Motor neuron (in vitro differentiated cells): ENCODE results near the gene RECQL5. TPM values are rescaled to one million over a fixed set of nuclear protein-coding genes. Genes with fewer than 3 reads are reported as not detected.

Source experiments
- ATAC-seq, 8 experiments: fragments of 200-7000 bp; cut with Tn5 transposase; replicated peaks in 6 of 8; 2 replicates each; pipeline ENCODE4 v1.8.0; 2021; ENCODE audit warnings: mild to moderate bottlenecking in 8 of 8, moderate library complexity in 8 of 8
- H3K27ac ChIP-seq, 2 donors: fragments of 250-450 bp; sonication (Bioruptor Pico); 2 replicates each; pipeline ENCODE4 v1.9.0; 2021; ENCODE audit warnings: antibody characterized with exemption in 2 of 2, mild to moderate bottlenecking in 2 of 2, moderate library complexity in 1 of 2
- H3K4me1 ChIP-seq, 2 donors: fragments of 250-450 bp; sonication (Bioruptor Pico); replicated peaks in 1 of 2; 2 replicates each; pipeline ENCODE4 v1.6.1; 2021; ENCODE audit warnings: antibody characterized with exemption in 2 of 2, mild to moderate bottlenecking in 2 of 2, moderate library complexity in 1 of 2
- H3K4me3 ChIP-seq, 5 donors: fragments of 250-450 bp; sonication (Bioruptor Pico); 2 replicates each; pipeline ENCODE4 v1.9.0; 2021; ENCODE audit warnings: antibody characterized with exemption in 5 of 5, mild to moderate bottlenecking in 5 of 5, moderate library complexity in 4 of 5
- WGBS, 10 experiments: fragments of 450-650 bp; shearing (Covaris generic); methylation state at CpG; one replicate each; pipeline ENCODE4 v1.0.0; 2022; 5-methylcytosine and 5-hydroxymethylcytosine counted together
- in situ Hi-C, 9 experiments: fragments of 400-800 bp; cut with MboI; loops; one replicate each; pipeline ENCODE4 v1.15.0; 2021; ENCODE audit warnings: low sequenced_read_pairs in 9 of 9, low pct_unique_long_range_greater_than_20kb in 2 of 9; ENCODE audit not compliant: unreplicated experiment in 9 of 9
- total RNA-seq, 8 experiments: library from RNA; unstranded; fragments of 300-600 nt; gene quantifications; 2 replicates each; pipeline versions ENCODE4 v1.2.3 to v1.2.4, GENCODE V29; 2022

RECQL5 gene
- total RNA-seq, 8 experiments from 2014 or later, result 12.6 to 58.3 (median 22.8) TPM

DNA sequence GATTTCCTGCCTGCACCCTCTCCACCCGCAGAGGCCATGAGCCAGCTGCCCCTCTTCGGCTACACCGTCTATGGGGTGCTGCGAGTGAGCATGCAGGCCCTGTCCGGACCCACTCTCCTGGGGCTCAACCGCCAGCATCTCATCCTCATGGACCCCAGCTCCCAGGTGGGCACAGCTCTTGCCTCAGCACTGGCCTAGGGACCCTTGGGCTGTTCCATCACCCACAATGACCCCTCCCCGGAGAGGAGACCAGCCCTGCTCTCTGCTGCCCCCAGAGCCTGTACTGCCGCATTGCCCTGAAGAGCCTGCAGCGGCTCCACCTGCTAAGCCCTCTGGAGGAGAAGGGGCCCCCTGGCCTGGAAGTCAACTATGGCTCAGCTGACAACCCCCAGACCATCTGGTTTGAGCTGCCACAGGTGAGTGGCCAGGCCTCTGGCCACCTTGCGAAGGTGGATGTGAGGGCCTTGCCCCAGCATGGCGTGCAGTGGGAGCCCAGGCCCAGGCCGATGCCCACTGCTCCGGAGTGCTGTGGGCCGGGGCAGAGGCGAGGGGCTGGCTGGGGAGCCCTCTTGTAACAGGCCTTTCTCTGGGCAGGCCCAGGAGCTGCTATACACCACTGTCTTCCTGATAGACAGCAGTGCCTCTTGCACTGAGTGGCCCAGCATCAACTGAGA is 41.0 kb downstream of the RECQL5 start:
- in situ Hi-C loops, result no loop called here
- peak; percentile 26 to 83 (median 53) for ATAC-seq
- H3K4me3 ChIP-seq, result no peak overlapping the region
- 0 to 40% methylated on average over 1 of the region's 15 CpGs; no CpG with 5 or more reads in 8 of the 10 experiments for WGBS, 10 experiments
- H3K27ac ChIP-seq, result no peak overlapping the region
- peaks cover 11 to 15% of the 10 kb centered on the region in 2 donors for H3K4me1 ChIP-seq

DNA sequence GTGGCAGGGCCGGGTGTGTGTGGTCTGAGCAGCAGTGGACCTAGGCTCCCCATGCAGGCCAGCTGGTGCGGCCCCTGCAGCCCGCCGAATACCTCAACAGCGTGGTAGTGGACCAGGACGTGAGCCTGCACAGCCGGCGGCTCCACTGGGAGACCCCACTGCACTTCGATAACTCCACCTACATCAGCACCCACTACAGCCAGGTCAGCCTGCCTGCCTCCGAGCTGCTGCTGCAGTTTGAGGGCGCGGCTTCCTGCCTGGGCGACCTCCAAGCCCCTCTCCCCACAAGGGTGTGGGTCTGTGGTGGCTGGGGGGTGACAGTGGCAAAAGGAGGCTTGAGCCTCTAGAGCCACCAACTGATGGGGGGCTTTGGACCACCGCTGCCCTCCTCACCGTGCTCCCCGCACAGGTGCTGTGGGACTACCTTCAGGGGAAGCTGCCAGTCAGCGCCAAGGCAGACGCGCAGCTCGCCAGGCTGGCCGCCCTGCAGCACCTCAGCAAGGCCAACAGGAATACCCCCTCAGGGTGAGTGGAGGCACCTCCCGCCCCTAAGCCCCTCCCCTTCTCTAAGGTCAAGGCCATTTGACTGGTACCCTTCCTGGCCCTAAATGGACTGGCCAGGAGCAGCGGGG is 42.1 kb downstream of the RECQL5 start:
- Histone ChIP-seq H3K4me3 (no peak overlapping the region), H3K27ac (no peak overlapping the region), H3K4me1 (peaks cover 11 to 15% of the 10 kb centered on the region in 2 donors)
- in situ Hi-C loops, result no loop called here
- WGBS, 10 experiments, result 71 to 90% (median 74%) methylated on average over 1 to 3 of the region's 23 CpGs; no CpG with 5 or more reads in 7 of the 10 experiments
- no peak for ATAC-seq

DNA sequence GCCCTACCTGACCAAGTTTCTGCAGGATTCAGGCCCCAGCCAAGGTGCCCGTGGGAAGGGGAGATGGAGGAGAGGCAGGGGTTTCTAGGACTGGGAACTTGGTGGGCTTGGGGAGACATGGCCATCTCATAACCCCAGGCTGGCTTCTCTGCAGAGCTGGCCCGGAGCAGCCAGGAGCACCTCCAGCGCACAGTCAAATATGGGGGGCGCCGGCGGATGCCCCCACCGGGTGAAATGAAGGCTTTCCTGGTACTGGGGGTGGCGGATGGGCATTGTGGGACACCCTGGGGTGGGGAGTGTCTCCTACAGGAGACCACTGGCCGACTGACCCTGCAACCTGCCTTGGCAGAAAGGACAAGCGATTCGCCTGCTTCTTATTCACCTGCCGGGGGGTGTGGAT is 42.9 kb downstream of the RECQL5 start:
- H3K4me3 ChIP-seq, result no peak overlapping the region
- no peak overlapping the region for H3K27ac ChIP-seq
- WGBS, 10 experiments, result 67% methylated on average over 7 of the region's 12 CpGs; no CpG with 5 or more reads in 9 of the 10 experiments
- ATAC-seq, result no peak
- peaks cover 11 to 15% of the 10 kb centered on the region in 2 donors for H3K4me1 ChIP-seq
- in situ Hi-C loops, result no loop called here

DNA sequence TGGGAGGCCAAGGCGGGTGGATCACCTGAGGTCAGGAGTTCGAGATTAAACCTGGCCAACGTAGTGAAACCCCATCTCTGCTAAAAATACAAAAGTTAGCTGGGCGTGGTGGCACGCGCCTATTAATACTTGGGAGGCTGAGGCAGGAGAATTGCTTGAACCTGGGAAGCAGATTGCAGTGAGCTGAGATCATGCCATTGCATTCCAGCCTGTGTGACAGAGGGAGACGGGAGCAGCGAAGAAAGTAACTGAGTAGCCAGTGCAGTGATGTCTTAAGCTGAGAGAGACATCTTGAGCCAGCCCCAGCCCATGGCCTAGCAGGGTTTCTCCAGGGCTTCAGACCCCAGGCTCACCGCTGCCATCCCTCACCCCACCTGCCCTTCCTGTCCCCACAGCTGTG is 43.6 kb downstream of the RECQL5 start:
- no peak for ATAC-seq
- WGBS, 10 experiments, result 65 to 95% (median 80%) methylated on average over 2 to 7 of the region's 9 CpGs; no CpG with 5 or more reads in 5 of the 10 experiments
- Histone ChIP-seq H3K4me1 (peaks cover 11 to 15% of the 10 kb centered on the region in 2 donors), H3K4me3 (no peak overlapping the region), H3K27ac (no peak overlapping the region)
- in situ Hi-C loops, result no loop called here

DNA sequence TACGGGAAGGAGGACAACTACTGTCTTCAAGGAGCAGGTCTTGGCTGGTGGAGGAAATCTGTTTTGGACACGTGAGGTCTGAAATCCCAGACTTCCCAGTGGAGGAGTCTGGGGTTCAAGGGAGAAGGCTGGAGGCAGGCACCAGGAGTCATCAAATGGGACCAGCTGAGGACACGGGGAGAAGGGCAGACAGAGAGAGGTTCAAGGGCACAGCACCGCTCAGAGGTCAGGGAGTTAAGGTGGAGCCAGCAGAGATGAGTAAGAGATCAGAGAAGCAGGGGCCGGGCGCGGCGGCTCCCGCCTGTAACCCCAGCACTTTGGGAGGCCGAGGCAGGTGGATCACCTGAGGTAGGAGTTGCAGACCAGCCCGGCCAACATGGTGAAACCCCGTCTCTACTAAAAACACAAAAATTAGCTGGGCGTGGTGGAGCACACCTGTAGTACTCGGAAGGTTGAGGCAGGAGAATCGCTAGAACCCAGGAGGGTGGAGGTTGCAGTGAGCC is 44.1 kb downstream of the RECQL5 start:
- H3K27ac ChIP-seq, result no peak overlapping the region
- no peak for ATAC-seq
- H3K4me3 ChIP-seq, result no peak overlapping the region
- peaks cover 11 to 15% of the 10 kb centered on the region in 2 donors for H3K4me1 ChIP-seq
- in situ Hi-C loops, result no loop called here
- WGBS, 10 experiments, result 79 to 100% (median 93%) methylated on average over 2 to 10 of the region's 15 CpGs; no CpG with 5 or more reads in 4 of the 10 experiments

DNA sequence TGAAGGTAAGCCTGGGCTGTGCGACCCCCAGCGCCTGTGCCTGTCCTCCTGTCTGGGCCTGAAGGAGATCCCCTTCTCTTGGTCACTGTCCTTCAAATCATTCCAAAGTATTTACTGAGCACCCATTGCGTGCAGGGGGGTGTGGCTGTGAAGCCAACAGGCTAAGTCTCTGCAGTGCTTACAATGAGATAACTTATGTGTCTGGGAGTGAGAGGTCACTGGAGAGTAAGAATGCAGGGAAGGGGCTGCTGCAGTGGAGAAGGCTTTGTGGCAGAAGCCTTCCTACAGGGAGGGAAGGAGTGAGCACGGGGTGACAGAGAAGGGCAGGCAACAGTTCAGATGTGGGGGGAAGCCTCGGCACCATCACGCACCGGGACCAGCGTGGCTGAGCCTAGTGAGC is 44.9 kb downstream of the RECQL5 start:
- peaks cover 11 to 15% of the 10 kb centered on the region in 2 donors for H3K4me1 ChIP-seq
- H3K4me3 ChIP-seq, result no peak overlapping the region
- ATAC-seq, result peak in 5 of 8 experiments; percentile 46 to 78 (median 61)
- H3K27ac ChIP-seq, result no peak overlapping the region
- in situ Hi-C loops, result no loop called here
- WGBS, 10 experiments, result 29 to 100% (median 55%) methylated on average over 1 to 4 of the region's 8 CpGs; no CpG with 5 or more reads in 4 of the 10 experiments

DNA sequence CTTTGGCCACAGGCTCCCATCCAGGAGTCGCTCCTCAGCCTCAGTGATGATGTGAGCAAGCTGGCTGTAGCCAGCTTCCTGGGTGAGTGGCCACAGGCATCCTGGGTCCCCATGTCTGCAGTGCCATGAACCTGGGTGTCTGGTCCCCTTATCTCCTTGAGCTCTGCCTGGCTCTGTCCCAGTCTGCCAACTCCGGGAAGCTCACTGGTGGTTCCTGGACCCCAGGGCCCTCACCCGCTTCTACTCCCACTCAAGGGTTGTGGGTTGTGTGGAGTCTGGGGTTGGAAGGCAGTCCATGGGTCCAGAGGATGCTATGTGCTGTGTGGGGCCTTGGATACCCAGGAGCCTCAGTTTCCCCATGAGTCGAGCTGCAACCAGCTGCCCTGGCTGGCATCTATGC is 45.5 kb downstream of the RECQL5 start:
- in situ Hi-C loops, result no loop called here
- WGBS, 10 experiments, result 90 to 100% methylated on average over 2 of the region's 4 CpGs; no CpG with 5 or more reads in 8 of the 10 experiments
- H3K27ac ChIP-seq, result no peak overlapping the region
- H3K4me1 ChIP-seq, result peaks cover 11 to 15% of the 10 kb centered on the region in 2 donors
- H3K4me3 ChIP-seq, result no peak overlapping the region
- no peak for ATAC-seq

DNA sequence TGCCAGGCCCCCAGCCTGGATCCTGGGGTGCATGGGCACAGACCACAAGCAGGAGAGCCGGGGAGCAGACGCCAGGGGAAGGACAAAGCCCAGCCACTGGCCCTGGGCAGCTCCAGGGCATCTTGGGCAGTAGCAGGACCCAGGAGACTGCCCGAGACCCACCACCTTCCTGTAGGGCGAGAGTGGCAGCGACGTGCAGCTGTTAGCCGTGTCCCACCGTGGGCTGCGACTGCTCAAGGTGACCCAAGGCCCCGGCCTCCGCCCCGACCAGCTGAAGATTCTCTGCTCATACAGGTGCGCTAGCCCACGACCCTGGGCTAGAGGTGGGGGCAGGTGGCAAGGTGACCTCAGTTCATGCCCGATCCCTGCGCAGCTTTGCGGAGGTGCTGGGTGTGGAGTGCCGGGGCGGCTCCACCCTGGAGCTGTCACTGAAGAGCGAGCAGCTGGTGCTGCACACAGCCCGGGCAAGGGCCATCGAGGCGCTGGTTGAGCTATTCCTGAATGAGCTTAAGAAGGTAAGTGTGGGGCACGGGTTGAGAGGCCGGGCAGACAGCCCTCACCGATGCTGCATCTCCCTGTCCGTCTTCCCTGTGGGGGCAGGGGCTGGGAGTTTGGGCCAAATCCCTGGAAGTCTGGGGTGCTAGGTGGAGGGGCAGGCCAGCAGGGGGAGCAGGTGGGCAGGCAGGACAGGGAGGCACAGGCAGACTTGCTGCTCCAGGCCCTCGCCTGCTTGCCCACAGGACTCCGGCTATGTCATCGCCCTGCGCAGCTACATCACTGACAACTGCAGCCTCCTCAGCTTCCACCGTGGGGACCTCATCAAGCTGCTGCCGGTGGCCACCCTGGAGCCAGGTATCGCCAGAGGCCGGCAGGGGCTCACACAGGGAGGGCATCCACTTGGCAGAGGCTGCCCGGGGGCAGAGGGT is 47.2 kb downstream of the RECQL5 start:
- WGBS, 10 experiments, result 63 to 82% (median 69%) methylated on average over 5 to 9 of the region's 36 CpGs; no CpG with 5 or more reads in 7 of the 10 experiments
- H3K4me1 ChIP-seq, result peaks cover 11 to 15% of the 10 kb centered on the region in 2 donors
- H3K27ac ChIP-seq, result no peak overlapping the region
- peak; percentile 26 to 69 (median 46) for ATAC-seq
- H3K4me3 ChIP-seq, result no peak overlapping the region
- in situ Hi-C loops, result no loop called here

DNA sequence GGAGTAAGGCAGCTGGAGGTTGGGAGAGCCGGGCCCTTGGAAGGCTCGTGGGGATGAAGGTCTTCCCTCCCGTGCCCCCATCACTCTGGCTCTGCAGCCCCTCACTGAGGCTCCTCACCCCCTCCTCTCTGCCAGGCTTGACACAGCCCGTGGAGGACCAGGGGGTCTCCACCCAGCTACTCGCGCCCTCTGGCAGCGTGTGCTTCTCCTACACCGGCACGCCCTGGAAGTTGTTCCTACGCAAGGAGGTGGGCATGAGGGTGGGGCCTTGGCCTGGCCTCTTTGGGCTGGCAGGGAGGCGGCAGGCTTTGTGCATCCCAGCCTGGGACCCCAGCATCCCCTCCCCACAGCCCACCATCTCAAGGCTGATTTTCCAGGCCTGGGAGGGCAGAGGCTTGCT is 49.3 kb downstream of the RECQL5 start:
- no peak for ATAC-seq
- in situ Hi-C loops, result no loop called here
- H3K27ac ChIP-seq, result no peak overlapping the region
- H3K4me1 ChIP-seq, result peaks cover 8 to 15% of the 10 kb centered on the region in 2 donors
- 70 to 100% methylated on average over 1 to 2 of the region's 11 CpGs; no CpG with 5 or more reads in 8 of the 10 experiments for WGBS, 10 experiments
- no peak overlapping the region for H3K4me3 ChIP-seq

DNA sequence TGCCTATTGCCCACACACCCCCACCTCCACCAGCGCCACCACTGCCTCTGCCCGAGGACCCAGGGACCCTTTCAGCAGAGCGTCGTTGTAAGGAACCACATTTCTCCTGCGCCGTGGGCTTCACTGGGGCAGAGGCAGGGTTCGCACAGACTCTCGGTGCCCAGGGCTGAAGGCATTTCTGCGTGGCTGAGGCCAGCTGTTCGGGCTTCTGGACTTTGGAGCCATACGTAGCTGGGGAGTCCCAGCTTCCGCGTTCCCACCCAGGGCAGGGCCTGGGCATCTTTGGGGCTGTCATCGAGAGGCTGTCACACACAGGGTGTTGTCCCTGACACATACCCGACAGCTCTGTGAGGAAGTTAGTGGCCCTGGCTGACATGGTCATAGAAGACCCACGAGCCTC is 49.7 kb downstream of the RECQL5 start:
- Histone ChIP-seq H3K4me3 (no peak overlapping the region), H3K27ac (no peak overlapping the region), H3K4me1 (peaks cover 4 to 10% of the 10 kb centered on the region in 2 donors)
- in situ Hi-C loops, result no loop called here
- 49 to 96% (median 80%) methylated on average over 4 to 5 of the region's 16 CpGs; no CpG with 5 or more reads in 7 of the 10 experiments for WGBS, 10 experiments
- ATAC-seq, result no peak

DNA sequence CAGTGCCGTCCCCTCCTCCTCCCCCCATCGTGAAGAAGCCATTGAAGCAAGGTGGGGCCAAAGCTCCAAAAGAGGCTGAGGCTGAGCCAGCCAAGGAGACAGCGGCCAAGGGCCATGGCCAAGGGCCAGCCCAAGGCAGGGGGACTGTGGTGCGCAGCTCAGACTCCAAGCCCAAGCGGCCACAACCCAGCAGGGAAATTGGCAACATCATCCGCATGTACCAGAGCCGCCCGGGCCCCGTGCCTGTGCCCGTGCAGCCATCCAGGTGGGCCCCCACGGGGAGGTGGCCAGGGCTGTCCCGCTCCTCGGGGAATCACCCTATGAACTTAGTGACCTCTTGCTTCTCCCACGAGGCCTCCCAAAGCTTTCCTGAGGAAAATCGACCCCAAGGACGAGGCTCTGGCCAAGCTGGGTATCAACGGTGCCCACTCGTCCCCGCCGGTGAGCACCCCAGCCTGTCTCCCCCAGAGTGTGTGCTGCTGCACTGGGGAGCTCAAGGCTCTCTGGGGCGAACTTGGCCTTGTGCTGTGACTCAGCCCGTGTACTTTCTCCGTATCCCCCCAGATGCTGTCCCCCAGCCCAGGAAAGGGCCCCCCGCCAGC is 50.3 kb downstream of the RECQL5 start:
- no peak for ATAC-seq
- in situ Hi-C loops, result no loop called here
- Histone ChIP-seq H3K4me1 (peaks cover 0 to 4% of the 10 kb centered on the region in 2 donors), H3K4me3 (no peak overlapping the region), H3K27ac (no peak overlapping the region)
- WGBS, 10 experiments, result 20 to 100% (median 92%) methylated on average over 1 to 3 of the region's 24 CpGs; no CpG with 5 or more reads in 6 of the 10 experiments

DNA sequence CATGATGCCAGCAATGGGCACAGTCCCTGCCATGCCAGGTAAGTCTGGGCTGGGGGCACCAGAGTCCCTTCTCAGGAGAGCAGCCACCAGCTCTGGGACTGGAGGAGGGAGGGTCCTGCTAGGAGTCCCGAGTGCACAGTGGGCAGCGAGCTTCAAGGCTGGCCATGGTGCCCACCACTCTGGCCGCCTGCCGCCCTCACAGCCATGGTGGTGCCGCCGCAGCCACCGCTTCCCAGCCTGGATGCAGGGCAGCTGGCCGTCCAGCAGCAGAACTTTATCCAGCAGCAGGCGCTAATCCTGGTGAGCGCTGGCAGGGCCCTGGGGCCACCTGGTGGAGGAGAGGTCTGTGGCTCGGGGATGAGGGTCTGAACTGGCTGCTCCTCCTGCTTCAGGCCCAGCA is 51.7 kb downstream of the RECQL5 start:
- Histone ChIP-seq H3K4me1 (no peaks in the 10 kb centered on the region), H3K27ac (no peak overlapping the region), H3K4me3 (no peak overlapping the region)
- ATAC-seq, result no peak
- WGBS, 10 experiments, result 70 to 87% (median 80%) methylated on average over 2 to 7 of the region's 11 CpGs; no CpG with 5 or more reads in 7 of the 10 experiments
- in situ Hi-C loops, result no loop called here
